ENCODE data around the gene AMZ1. TPM values are rescaled to one million over a fixed set of nuclear protein-coding genes. Genes with fewer than 3 reads are reported as not detected.

The AMZ1 gene
- total RNA-seq, 3 donors from 2014 or later (not counting 1 experiment from before 2014, with no cell fraction given): 0.07 to 1.2 (median 0.27) TPM

GRCh38 chr7:2655870-2656614 is 32.0 kb upstream of the AMZ1 start:
- no peaks in the 10 kb centered on the region for H3K27me3 ChIP-seq (ENCODE audit: control insufficient read depth, insufficient read depth, low read length)
- no peaks in the 10 kb centered on the region for H3K36me3 Mint-ChIP-seq
- H3K4me3 ChIP-seq (ENCODE audit: low read length): no peak overlapping the region
- ATAC-seq (no peak), DNase-seq (no peak)
- H3K27ac Mint-ChIP-seq: no peak overlapping the region
- H3K4me1 ChIP-seq (ENCODE audit: control insufficient read depth, insufficient read depth, low read length): no peaks in the 10 kb centered on the region
- H3K9me3 ChIP-seq (ENCODE audit: control insufficient read depth, insufficient read depth, low read length): no peaks in the 10 kb centered on the region
- no peaks in the 10 kb centered on the region for H3K27me3 Mint-ChIP-seq (ENCODE audit: low read depth in 2 of 2)
- no peak for TF ChIP-seq CTCF (IDR thresholded peaks at IDR 0.05)
- intact Hi-C loops (cut with micrococcal nuclease): no loop called here
- no peaks in the 10 kb centered on the region for H3K36me3 ChIP-seq (ENCODE audit: control insufficient read depth, insufficient read depth, low read length)
- no peak overlapping the region for H3K27ac ChIP-seq (ENCODE audit: low read length)
- H3K4me3 Mint-ChIP-seq: no peak overlapping the region
- peaks cover 0 to 13% of the 10 kb centered on the region in 2 donors for H3K4me1 Mint-ChIP-seq
- no peaks in the 10 kb centered on the region for H3K9me3 Mint-ChIP-seq
- WGBS (ENCODE audit: insufficient coverage): 94% methylated on average over 29 of the region's 29 CpGs

- no peaks in the 10 kb centered on the region for H3K36me3 Mint-ChIP-seq
- Histone ChIP-seq H3K4me1 (ENCODE audit: control insufficient read depth, insufficient read depth, low read length) (no peaks in the 10 kb centered on the region), H3K36me3 (ENCODE audit: control insufficient read depth, insufficient read depth, low read length) (no peaks in the 10 kb centered on the region), H3K9me3 (ENCODE audit: control insufficient read depth, insufficient read depth, low read length) (no peaks in the 10 kb centered on the region), H3K27ac (ENCODE audit: low read length) (no peak overlapping the region), H3K27me3 (ENCODE audit: control insufficient read depth, insufficient read depth, low read length) (no peaks in the 10 kb centered on the region), H3K4me3 (ENCODE audit: low read length) (no peak overlapping the region)
- no peak for TF ChIP-seq CTCF (IDR thresholded peaks at IDR 0.05)
- WGBS (ENCODE audit: insufficient coverage): 78% methylated on average over 2 of the region's 2 CpGs
- peak overlapping the region in 1 of 2 donors; percentile 30 for H3K27ac Mint-ChIP-seq
- ATAC-seq (no peak), DNase-seq (no peak)
- H3K27me3 Mint-ChIP-seq (ENCODE audit: low read depth in 2 of 2): no peaks in the 10 kb centered on the region
- no peak overlapping the region for H3K4me3 Mint-ChIP-seq
- no peaks in the 10 kb centered on the region for H3K9me3 Mint-ChIP-seq
- intact Hi-C loops (cut with micrococcal nuclease): no loop called here
- peaks cover 0 to 11% of the 10 kb centered on the region in 2 donors for H3K4me1 Mint-ChIP-seq
Observed at GRCh38 chr7:2657208-2657607, 30.8 kb upstream of the AMZ1 start.

- no peaks in the 10 kb centered on the region for H3K36me3 Mint-ChIP-seq
- Histone ChIP-seq H3K9me3 (ENCODE audit: control insufficient read depth, insufficient read depth, low read length) (no peaks in the 10 kb centered on the region), H3K4me3 (ENCODE audit: low read length) (no peak overlapping the region), H3K27ac (ENCODE audit: low read length) (no peak overlapping the region), H3K4me1 (ENCODE audit: control insufficient read depth, insufficient read depth, low read length) (no peaks in the 10 kb centered on the region), H3K27me3 (ENCODE audit: control insufficient read depth, insufficient read depth, low read length) (no peaks in the 10 kb centered on the region), H3K36me3 (ENCODE audit: control insufficient read depth, insufficient read depth, low read length) (no peaks in the 10 kb centered on the region)
- DNase-seq (no peak), ATAC-seq (no peak)
- no peak overlapping the region for H3K4me3 Mint-ChIP-seq
- H3K4me1 Mint-ChIP-seq: peaks cover 0 to 7% of the 10 kb centered on the region in 2 donors
- H3K27me3 Mint-ChIP-seq (ENCODE audit: low read depth in 2 of 2): no peaks in the 10 kb centered on the region
- H3K9me3 Mint-ChIP-seq: no peaks in the 10 kb centered on the region
- intact Hi-C loops (cut with micrococcal nuclease): no loop called here
- TF ChIP-seq CTCF (IDR thresholded peaks at IDR 0.05): no peak
- no peak overlapping the region for H3K27ac Mint-ChIP-seq
- WGBS (ENCODE audit: insufficient coverage): 95% methylated on average over 33 of the region's 33 CpGs
Observed at GRCh38 chr7:2657920-2658671, 29.9 kb upstream of the AMZ1 start.
